Stimulated activated CD8-positive, alpha-beta memory T cell treated with anti-CD3 and anti-CD28 coated beads, Interleukin-7, amount 100 ng/mL, for 4 hours (primary cell): Measurements from ENCODE around the gene LIN28A.
"Not testable (repeated sequence)": the region's sequence is repeated elsewhere in the genome, so short reads cannot be mapped to it uniquely, and the experiment has no call there.

Source experiments
- DNase-seq, 2 donors: peaks; one replicate each; pipeline ENCODE4 v3.0.0-alpha.2; 2020; ENCODE audit warnings: low read depth in 2 of 2

LIN28A gene

GRCh38 chr1:26410706-26411623 is at the start of gene LIN28A:
Gene LIN28A, plus strand, starts transcription at chr1:26410817. Its CDS starts 75 bp downstream, at chr1:26410892.
- no peak for DNase-seq

GRCh38 chr1:26361605-26362122 is 49.0 kb upstream of the LIN28A start:
- DNase-seq: no peak

GRCh38 chr1:26362331-26362730 is 48.3 kb upstream of the LIN28A start:
- DNase-seq: no peak

GRCh38 chr1:26363549-26364448 is 46.8 kb upstream of the LIN28A start:
- peak; percentile 68 to 72 for DNase-seq

GRCh38 chr1:26364956-26365355 is 45.7 kb upstream of the LIN28A start:
- DNase-seq: no peak

GRCh38 chr1:26367441-26367840 is 43.2 kb upstream of the LIN28A start:
- no peak for DNase-seq

GRCh38 chr1:26368006-26368405 is 42.6 kb upstream of the LIN28A start:
- no peak for DNase-seq

- no peak for DNase-seq
Observed at GRCh38 chr1:26368486-26368885, 42.1 kb upstream of the LIN28A start.

- DNase-seq: no peak
Observed at GRCh38 chr1:26370591-26371382, 39.8 kb upstream of the LIN28A start.

- no peak for DNase-seq
Observed at GRCh38 chr1:26372039-26372438, 38.6 kb upstream of the LIN28A start.

- not testable (repeated sequence) for DNase-seq
Observed at GRCh38 chr1:26372611-26373010, 38.0 kb upstream of the LIN28A start, which contains the start of gene ZNF683. Gene ZNF683, minus strand, starts transcription at chr1:26372750. Its CDS starts 4,179 bp downstream, at chr1:26368571.

GRCh38 chr1:26373281-26373680 is 37.3 kb upstream of the LIN28A start:
- DNase-seq: peak in 1 of 2 donors; percentile 23

- no peak for DNase-seq
Observed at GRCh38 chr1:26373789-26374188, 36.8 kb upstream of the LIN28A start.

GRCh38 chr1:26374361-26374760 is 36.3 kb upstream of the LIN28A start:
- not testable (repeated sequence) for DNase-seq

GRCh38 chr1:26375081-26375480 is 35.5 kb upstream of the LIN28A start:
- no peak for DNase-seq

GRCh38 chr1:26376050-26376449 is 34.6 kb upstream of the LIN28A start:
- DNase-seq: no peak

GRCh38 chr1:26378088-26378878 is 32.3 kb upstream of the LIN28A start:
- peak; percentile 79 to 80 for DNase-seq

- no peak for DNase-seq
Observed at GRCh38 chr1:26378879-26379251, 31.8 kb upstream of the LIN28A start.

GRCh38 chr1:26384076-26384475 is 26.5 kb upstream of the LIN28A start:
- no peak for DNase-seq

- DNase-seq: not testable (repeated sequence)
Observed at GRCh38 chr1:26385063-26385462, 25.6 kb upstream of the LIN28A start.
